HepG2 (cell line): ENCODE results near the gene TMCO4. TPM values are rescaled to one million over a fixed set of nuclear protein-coding genes. Genes with fewer than 3 reads are reported as not detected.

Source experiments
- ASH2L ChIP-seq: fragments of 300-600, 200-600 bp; sonication (generic); IDR thresholded peaks from 2 replicates; pipeline ENCODE4 v1.7.0; 2017; ENCODE audit warnings: low read depth, mild to moderate bottlenecking, moderate library complexity, mixed read lengths, low read length; ENCODE audit not compliant: insufficient read length
- ELK4 ChIP-seq: sonication (generic); formaldehyde crosslinking; IDR thresholded peaks from 2 replicates; pipeline ENCODE4 v1.9.0; 2021; ENCODE audit warnings: missing genetic modification reagents, borderline replicate concordance
- FOXC1 ChIP-seq: sonication (generic); formaldehyde crosslinking; IDR thresholded peaks from 2 replicates; pipeline ENCODE4 v1.8.0; 2022; ENCODE audit warnings: mild to moderate bottlenecking, missing genetic modification reagents, borderline replicate concordance
- HOXA3 ChIP-seq: sonication (generic); formaldehyde crosslinking; IDR thresholded peaks from 2 replicates; pipeline ENCODE4 v1.5.0; 2020; ENCODE audit warnings: missing genetic modification reagents
- KDM2A ChIP-seq: sonication (generic); formaldehyde crosslinking; IDR thresholded peaks from 2 replicates; pipeline ENCODE4 v1.4.0; 2020; ENCODE audit warnings: low read depth, missing genetic modification reagents, borderline replicate concordance
- LCORL ChIP-seq, 2 experiments: fragments of 450-650 bp in 1 of 2; sonication (generic) in 1 of 2; formaldehyde crosslinking in 1 of 2; IDR thresholded peaks; 2 replicates each; pipeline versions ENCODE4 v1.5.0 to v1.6.1; 2017 to 2020; ENCODE audit warnings: antibody characterized with exemption in 1 of 2, missing genetic modification reagents in 1 of 2
- NCOA1 ChIP-seq: sonication (generic); formaldehyde crosslinking; IDR thresholded peaks from 2 replicates; pipeline ENCODE4 v1.9.0; 2021; ENCODE audit warnings: missing genetic modification reagents
- SSRP1 ChIP-seq: IDR thresholded peaks from 2 replicates; pipeline ENCODE4 v1.6.1; 2016; ENCODE audit warnings: control low read depth
- TEAD3 ChIP-seq: optimal IDR thresholded peaks from 2 replicates; pipeline ENCODE3; 2016; ENCODE audit warnings: borderline replicate concordance
- ZNF260 ChIP-seq: sonication (generic); formaldehyde crosslinking; IDR thresholded peaks from 2 replicates; pipeline ENCODE4 v1.4.0; 2020; ENCODE audit warnings: missing genetic modification reagents, low read depth, mild to moderate bottlenecking, borderline replicate concordance
- ZNF382 ChIP-seq: sonication (generic); formaldehyde crosslinking; IDR thresholded peaks from 2 replicates; pipeline ENCODE4 v1.5.0; 2020; ENCODE audit warnings: missing genetic modification reagents, mild to moderate bottlenecking, borderline replicate concordance
- ZNF441 ChIP-seq: sonication (generic); formaldehyde crosslinking; IDR thresholded peaks from 2 replicates; pipeline ENCODE4 v1.7.0; 2021; ENCODE audit warnings: missing genetic modification reagents, borderline replicate concordance
- ZNF605 ChIP-seq: sonication (generic); formaldehyde crosslinking; IDR thresholded peaks from 2 replicates; pipeline ENCODE4 v1.8.0; 2022; ENCODE audit warnings: mild to moderate bottlenecking, missing genetic modification reagents
- ZNF678 ChIP-seq: sonication (generic); formaldehyde crosslinking; IDR thresholded peaks from 2 replicates; pipeline ENCODE4 v1.4.0; 2020; ENCODE audit warnings: mild to moderate bottlenecking, missing genetic modification reagents
- ZNF773 ChIP-seq: sonication (generic); formaldehyde crosslinking; IDR thresholded peaks from 2 replicates; pipeline ENCODE4 v1.4.0; 2020; ENCODE audit warnings: missing genetic modification reagents, borderline replicate concordance
- ZNF790 ChIP-seq: sonication (generic); formaldehyde crosslinking; IDR thresholded peaks from 2 replicates; pipeline ENCODE4 v1.8.0; 2022; ENCODE audit warnings: missing genetic modification reagents, mild to moderate bottlenecking, borderline replicate concordance
- polyA plus RNA-seq, 8 experiments: library from polyadenylated mRNA; depleted of rRNA in 3 of 8; stranded (reverse) in 7 of 8; unstranded in 1 of 8; fragments of >200 nt; fragmentation: Illumina TruSeq in 4 of 8; extraction: Trizol in 4 of 8; gene quantifications; 2 replicates each; pipeline versions ENCODE4 v1.2.1 to v1.2.3, GENCODE V29; 2011 to 2016; ENCODE audit warnings: low read depth in 4 of 8, missing spikeins in 1 of 8, mixed read lengths in 1 of 8; ENCODE audit not compliant: insufficient read depth in 1 of 8
- total RNA-seq, 5 experiments: library from RNA; depleted of rRNA; stranded (reverse); fragments of >200 nt; fragmentation: Illumina TruSeq; extraction: Trizol; gene quantifications; 2 replicates each; pipeline ENCODE4 v1.2.3, GENCODE V29; 2016; ENCODE audit warnings: low read depth in 1 of 5
- TF ChIP-seq, protein P1 (sequence below): sonication (generic); formaldehyde crosslinking; IDR thresholded peaks from 2 replicates; pipeline ENCODE4 v1.5.1; 2020; ENCODE audit warnings: mild to moderate bottlenecking, moderate library complexity, missing genetic modification reagents
- TF ChIP-seq, protein P2 (sequence below): sonication (generic); formaldehyde crosslinking; IDR thresholded peaks from 2 replicates; pipeline ENCODE4 v1.5.1; 2020; ENCODE audit warnings: mild to moderate bottlenecking, missing genetic modification reagents, moderate library complexity
- TF ChIP-seq, protein P3 (sequence below): sonication (generic); formaldehyde crosslinking; IDR thresholded peaks from 2 replicates; pipeline ENCODE4 v1.8.0; 2023; ENCODE audit warnings: mild to moderate bottlenecking, missing genetic modification reagents

TMCO4 gene
- total and polyA plus RNA-seq, 2 of the 13 experiments (the other 11 are each of a cell fraction or from before 2014, with no cell fraction given): 2.1 to 4.1 TPM

DNA sequence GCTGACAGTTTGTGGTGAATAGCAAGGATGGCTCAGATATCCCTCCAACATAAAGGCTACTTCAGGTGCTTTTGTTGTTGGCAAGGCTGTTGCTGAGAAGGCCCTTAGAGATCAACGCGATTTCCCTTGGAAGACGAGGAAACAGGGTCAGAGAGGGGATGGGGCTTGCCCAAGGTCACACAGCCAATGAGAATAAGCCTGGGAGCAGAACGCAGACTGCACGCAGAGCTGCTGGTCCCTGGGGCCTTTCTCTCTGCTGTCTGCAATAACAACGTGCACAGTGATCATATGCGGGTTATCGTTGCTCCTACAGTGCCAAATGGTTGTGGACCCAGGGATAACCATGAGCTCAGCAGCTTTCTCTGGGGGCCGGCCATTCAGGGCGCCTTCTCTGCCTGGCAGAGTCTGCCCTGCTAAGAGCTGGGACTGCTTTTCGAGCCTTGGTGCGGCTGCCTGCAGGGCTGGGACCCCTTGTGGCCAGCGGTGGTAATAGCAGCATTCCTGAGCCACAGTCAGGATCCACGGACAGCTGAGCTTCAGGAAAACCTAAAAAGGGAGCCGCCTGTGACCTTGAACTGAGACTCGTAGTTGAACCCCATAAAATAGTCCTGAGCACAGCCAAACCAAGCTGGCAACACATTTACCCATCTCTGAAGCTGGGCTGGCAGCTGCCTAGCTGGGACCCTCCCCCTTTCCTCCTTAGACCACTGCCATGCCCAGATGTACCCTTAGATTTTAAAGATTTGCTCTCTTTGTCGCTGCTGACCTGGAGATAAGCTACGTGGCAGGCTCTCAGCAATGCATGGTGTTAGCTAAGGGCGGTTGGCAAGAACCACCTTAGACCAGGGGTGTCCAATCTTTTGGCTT, 95.2 kb downstream of the TMCO4 start (continued):
- TF ChIP-seq ZNF790 (no peak), LCORL (IDR thresholded peaks at IDR 0.05) (no peak), LCORL (CRISPR knock-in tag; IDR thresholded peaks at IDR 0.05) (no peak), HOXA3 (CRISPR knock-in tag) (0 out of 2 replicates have a peak, but pooled peaks have one; percentile 15), ZNF260 (CRISPR knock-in tag) (no peak), NCOA1 (CRISPR knock-in tag) (no peak), FOXC1 (CRISPR knock-in tag) (no peak), SSRP1 (CRISPR knock-in tag) (no peak), ZNF678 (no peak), ZNF441 (CRISPR knock-in tag) (no peak), TEAD3 (CRISPR knock-in tag) (peak; percentile 80), ASH2L (no peak), ELK4 (CRISPR knock-in tag) (no peak), KDM2A (peak; percentile 50; the same call in 1 of the 2 replicates), ZNF605 (CRISPR knock-in tag) (no peak), ZNF773 (CRISPR knock-in tag) (no peak), ZNF382 (CRISPR knock-in tag) (no peak)
- TF ChIP-seq, protein P1, sequence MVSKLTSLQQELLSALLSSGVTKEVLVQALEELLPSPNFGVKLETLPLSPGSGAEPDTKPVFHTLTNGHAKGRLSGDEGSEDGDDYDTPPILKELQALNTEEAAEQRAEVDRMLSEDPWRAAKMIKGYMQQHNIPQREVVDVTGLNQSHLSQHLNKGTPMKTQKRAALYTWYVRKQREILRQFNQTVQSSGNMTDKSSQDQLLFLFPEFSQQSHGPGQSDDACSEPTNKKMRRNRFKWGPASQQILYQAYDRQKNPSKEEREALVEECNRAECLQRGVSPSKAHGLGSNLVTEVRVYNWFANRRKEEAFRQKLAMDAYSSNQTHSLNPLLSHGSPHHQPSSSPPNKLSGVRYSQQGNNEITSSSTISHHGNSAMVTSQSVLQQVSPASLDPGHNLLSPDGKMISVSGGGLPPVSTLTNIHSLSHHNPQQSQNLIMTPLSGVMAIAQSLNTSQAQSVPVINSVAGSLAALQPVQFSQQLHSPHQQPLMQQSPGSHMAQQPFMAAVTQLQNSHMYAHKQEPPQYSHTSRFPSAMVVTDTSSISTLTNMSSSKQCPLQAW (CRISPR knock-in tag): peak; percentile 34; the same call in 1 of the 2 replicates
- TF ChIP-seq, protein P2, sequence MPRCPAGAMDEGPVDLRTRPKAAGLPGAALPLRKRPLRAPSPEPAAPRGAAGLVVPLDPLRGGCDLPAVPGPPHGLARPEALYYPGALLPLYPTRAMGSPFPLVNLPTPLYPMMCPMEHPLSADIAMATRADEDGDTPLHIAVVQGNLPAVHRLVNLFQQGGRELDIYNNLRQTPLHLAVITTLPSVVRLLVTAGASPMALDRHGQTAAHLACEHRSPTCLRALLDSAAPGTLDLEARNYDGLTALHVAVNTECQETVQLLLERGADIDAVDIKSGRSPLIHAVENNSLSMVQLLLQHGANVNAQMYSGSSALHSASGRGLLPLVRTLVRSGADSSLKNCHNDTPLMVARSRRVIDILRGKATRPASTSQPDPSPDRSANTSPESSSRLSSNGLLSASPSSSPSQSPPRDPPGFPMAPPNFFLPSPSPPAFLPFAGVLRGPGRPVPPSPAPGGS: no peak
- TF ChIP-seq, protein P3, sequence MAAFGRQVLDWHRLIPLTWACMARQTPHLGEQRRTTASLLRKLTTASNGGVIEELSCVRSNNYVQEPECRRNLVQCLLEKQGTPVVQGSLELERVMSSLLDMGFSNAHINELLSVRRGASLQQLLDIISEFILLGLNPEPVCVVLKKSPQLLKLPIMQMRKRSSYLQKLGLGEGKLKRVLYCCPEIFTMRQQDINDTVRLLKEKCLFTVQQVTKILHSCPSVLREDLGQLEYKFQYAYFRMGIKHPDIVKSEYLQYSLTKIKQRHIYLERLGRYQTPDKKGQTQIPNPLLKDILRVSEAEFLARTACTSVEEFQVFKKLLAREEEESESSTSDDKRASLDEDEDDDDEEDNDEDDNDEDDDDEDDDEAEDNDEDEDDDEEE (CRISPR knock-in tag): no peak
